Omental fat pad (tissue), 4 donors: ENCODE measurements around the gene PIP4K2B. TPM values are rescaled to one million over a fixed set of nuclear protein-coding genes. Genes with fewer than 3 reads are reported as not detected.

Experiments used
- ATAC-seq: fragments of 150-250 bp; one replicate; pipeline ENCODE4 v1.9.1; 2016; ENCODE audit warnings: mild to moderate bottlenecking, moderate library complexity; ENCODE audit not compliant: low FRiP score
- DNase-seq: peaks from one replicate; pipeline ENCODE4 v3.0.0-alpha.2; 2019; ENCODE audit warnings: low spot score
- small RNA-seq: library from RNA; depleted of rRNA; stranded (forward); fragments of <200 nt; gene quantifications from one replicate; pipeline ENCODE3, GENCODE V24; 2016
- total RNA-seq, 4 donors: library from RNA; depleted of rRNA; stranded (reverse); fragments of >200 nt; gene quantifications; one replicate each; pipeline ENCODE4 v1.1.0, GENCODE V29; 2016
- TF ChIP-seq, protein P1 (sequence below), 3 donors: fragments of 450-650 bp; IDR thresholded peaks; one replicate each; pipeline ENCODE4 v1.5.1; 2016 to 2017; ENCODE audit warnings: antibody characterized with exemption in 3 of 3, mild to moderate bottlenecking in 3 of 3, moderate library complexity in 2 of 3

The PIP4K2B gene
- total RNA-seq, 4 donors from 2014 or later = 25.7 to 79.0 (median 47.2) TPM

DNA sequence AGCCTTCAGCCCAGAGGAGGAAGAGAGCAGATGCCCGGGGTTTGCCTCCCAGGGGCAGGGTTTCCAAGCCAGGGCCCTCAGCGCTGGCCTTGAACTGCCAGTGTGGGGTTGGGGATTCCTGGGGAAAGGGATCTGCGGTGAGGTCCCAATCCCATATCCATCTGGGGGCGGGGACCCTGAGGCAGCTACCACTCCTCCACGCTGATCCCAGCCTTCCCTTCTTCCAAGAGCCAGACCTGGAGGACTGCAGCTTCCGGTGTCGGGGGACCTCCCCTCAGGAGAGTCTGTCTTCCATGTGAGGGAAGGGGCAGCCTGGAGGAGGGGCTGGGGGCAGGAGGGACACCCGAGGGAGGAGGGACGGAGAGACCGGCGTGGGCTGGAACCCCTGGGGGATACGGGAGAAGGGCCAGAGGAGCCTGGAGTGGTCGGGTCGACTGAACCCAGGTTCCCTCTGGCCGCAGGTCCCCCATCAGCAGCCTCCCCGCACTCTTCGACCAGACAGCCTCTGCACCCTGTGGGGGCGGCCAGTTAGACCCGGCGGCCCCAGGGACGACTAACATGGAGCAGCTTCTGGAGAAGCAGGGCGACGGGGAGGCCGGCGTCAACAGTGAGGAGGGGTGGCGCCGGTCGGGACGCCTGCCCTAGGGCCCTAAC lies 79.9 kb downstream of the PIP4K2B start:
- ATAC-seq (no peak), DNase-seq (no peak)
- TF ChIP-seq, protein P1, sequence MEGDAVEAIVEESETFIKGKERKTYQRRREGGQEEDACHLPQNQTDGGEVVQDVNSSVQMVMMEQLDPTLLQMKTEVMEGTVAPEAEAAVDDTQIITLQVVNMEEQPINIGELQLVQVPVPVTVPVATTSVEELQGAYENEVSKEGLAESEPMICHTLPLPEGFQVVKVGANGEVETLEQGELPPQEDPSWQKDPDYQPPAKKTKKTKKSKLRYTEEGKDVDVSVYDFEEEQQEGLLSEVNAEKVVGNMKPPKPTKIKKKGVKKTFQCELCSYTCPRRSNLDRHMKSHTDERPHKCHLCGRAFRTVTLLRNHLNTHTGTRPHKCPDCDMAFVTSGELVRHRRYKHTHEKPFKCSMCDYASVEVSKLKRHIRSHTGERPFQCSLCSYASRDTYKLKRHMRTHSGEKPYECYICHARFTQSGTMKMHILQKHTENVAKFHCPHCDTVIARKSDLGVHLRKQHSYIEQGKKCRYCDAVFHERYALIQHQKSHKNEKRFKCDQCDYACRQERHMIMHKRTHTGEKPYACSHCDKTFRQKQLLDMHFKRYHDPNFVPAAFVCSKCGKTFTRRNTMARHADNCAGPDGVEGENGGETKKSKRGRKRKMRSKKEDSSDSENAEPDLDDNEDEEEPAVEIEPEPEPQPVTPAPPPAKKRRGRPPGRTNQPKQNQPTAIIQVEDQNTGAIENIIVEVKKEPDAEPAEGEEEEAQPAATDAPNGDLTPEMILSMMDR (IDR thresholded peaks at IDR 0.05) = no peak

DNA sequence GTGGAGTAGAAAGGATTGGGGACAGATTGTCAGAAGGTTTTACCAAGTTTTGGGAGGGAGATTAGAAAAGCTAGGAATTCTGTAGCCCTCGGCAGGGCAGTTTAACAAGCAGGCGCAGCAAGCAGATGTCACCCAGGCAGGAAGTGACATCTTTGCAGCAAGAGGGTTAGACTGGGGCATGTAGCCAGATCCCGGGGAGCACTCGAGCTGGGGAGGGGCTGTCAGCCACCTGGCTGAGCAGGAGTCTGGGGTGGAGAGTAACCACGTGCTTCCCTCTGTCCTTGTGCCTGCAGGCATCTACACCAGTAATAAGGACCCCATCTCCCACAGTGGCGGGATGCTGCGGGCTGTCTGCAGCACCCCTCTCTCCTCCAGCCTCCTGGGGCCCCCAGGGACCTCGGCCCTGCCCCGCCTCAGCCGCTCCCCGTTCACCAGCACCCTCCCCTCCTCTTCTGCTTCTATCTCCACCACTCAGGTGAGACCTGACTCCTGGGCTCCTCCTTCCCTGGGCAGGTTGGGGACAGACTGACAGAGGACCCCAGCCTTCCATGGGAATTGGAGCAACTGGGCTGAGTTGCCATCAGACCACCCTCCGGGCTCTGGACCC lies 82.1 kb downstream of the PIP4K2B start:
- DNase-seq = no peak
- ATAC-seq = no peak
- TF ChIP-seq, protein P1 (IDR thresholded peaks at IDR 0.05) = no peak

DNA sequence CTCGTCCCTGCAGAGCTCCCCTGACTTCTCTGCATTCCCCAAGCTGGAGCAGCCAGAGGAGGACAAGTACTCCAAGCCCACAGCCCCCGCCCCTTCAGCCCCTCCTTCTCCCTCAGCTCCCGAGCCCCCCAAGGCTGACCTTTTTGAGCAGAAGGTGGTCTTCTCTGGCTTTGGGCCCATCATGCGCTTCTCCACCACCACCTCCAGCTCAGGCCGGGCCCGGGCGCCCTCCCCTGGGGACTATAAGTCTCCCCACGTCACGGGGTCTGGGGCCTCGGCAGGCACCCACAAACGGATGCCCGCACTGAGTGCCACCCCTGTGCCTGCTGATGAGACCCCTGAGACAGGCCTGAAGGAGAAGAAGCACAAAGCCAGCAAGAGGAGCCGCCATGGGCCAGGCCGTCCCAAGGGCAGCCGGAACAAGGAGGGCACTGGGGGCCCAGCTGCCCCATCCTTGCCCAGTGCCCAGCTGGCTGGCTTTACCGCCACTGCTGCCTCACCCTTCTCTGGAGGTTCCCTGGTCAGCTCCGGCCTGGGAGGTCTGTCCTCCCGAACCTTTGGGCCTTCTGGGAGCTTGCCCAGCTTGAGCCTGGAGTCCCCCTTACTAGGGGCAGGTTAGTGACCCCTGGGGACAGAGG lies 82.9 kb downstream of the PIP4K2B start:
- DNase-seq (no peak), ATAC-seq (no peak)
- TF ChIP-seq, protein P1 (IDR thresholded peaks at IDR 0.05) = no peak

Small RNA genes within 50 kb of the gene (small RNA-seq; reads per million reads assigned to genes)
- gene MIR4726 = not detected
- not detected for gene MIR4727
- gene RNA5SP440 = 1.2 reads per million
- not detected for gene RNU6-866P

Other genes with a start within 250 kb of the PIP4K2B start
- gene SRCIN1, start 193.6 kb downstream of the PIP4K2B start, total RNA-seq = 1 to 10 TPM; 1.2 to 5.6 (median 2.7) TPM
- 1 to 10 TPM in 2 of 4 donors, under 1 TPM in 2; 0.38 to 5.2 (median 1.5) TPM for gene EPOP, start 124.6 kb downstream of the PIP4K2B start, total RNA-seq
- 100 to 1,000 TPM in 1 of 4 donors, 10 to 100 TPM in 3; 38.7 to 108 (median 54.8) TPM for gene MLLT6, start 94.3 kb downstream of the PIP4K2B start, total RNA-seq
- gene CISD3, start 69.2 kb downstream of the PIP4K2B start, total RNA-seq = 10 to 100 TPM in 3 of 4 donors, 1 to 10 TPM in 1; 7.6 to 25.5 (median 15.7) TPM
- gene PCGF2, start 51.2 kb downstream of the PIP4K2B start, total RNA-seq = 10 to 100 TPM in 1 of 4 donors, 1 to 10 TPM in 3; 3.2 to 17.0 (median 6.1) TPM
- gene PSMB3, start 46.8 kb downstream of the PIP4K2B start, total RNA-seq = 100 to 1,000 TPM; 140 to 169 (median 155) TPM
- gene CWC25, start 25.8 kb upstream of the PIP4K2B start, total RNA-seq = 10 to 100 TPM; 15.2 to 49.6 (median 30.5) TPM
- 1,000 to 10,000 TPM; 1,566 to 2,133 (median 2,034) TPM for gene RPL23, start 54.2 kb upstream of the PIP4K2B start, total RNA-seq
- 100 to 1,000 TPM; 111 to 174 (median 148) TPM for gene LASP1, start 70.5 kb upstream of the PIP4K2B start, total RNA-seq
- not detected for gene FBXO47, start 167.8 kb upstream of the PIP4K2B start, total RNA-seq